Neural cell (in vitro differentiated cells): ENCODE data around the gene CHN1. TPM values are rescaled to one million over a fixed set of nuclear protein-coding genes. Genes with fewer than 3 reads are reported as not detected.

Experiments
- H2AFZ ChIP-seq: fragments of 200-600, 300-800 bp; sonication (generic), shearing (Covaris generic); 2 replicates; pipeline ENCODE4 v1.6.0; 2014; ENCODE audit warnings: low read depth, mild to moderate bottlenecking, antibody characterized with exemption, low read length, moderate library complexity
- H3F3A ChIP-seq: fragments of 200-600 bp; shearing (Covaris generic); 2 replicates; pipeline ENCODE4 v1.6.1; 2016; ENCODE audit warnings: mild to moderate bottlenecking, moderate library complexity, mixed read lengths, antibody characterized with exemption, low read length; ENCODE audit not compliant: insufficient read depth, poor library complexity, severe bottlenecking
- H3K27ac ChIP-seq: fragments of 200-600, 300-800 bp; sonication (generic), shearing (Covaris generic); 2 replicates; pipeline ENCODE4 v1.5.1; 2014; ENCODE audit warnings: mild to moderate bottlenecking, low read length, moderate library complexity
- H3K27me3 ChIP-seq: fragments of 300-800, 200-600 bp; sonication (generic), shearing (Covaris generic); 2 replicates; pipeline ENCODE4 v1.6.0; 2014; ENCODE audit warnings: mild to moderate bottlenecking, low read depth, low read length, moderate library complexity; ENCODE audit not compliant: insufficient read depth
- H3K36me3 ChIP-seq: fragments of 300-800, 200-600 bp; sonication (generic), shearing (Covaris generic); 2 replicates; pipeline ENCODE4 v1.5.1; 2014; ENCODE audit warnings: mild to moderate bottlenecking, antibody characterized with exemption, low read length, moderate library complexity; ENCODE audit not compliant: insufficient read depth
- H3K4me2 ChIP-seq: fragments of 300-800, 200-600 bp; sonication (generic), shearing (Covaris generic); 2 replicates; pipeline ENCODE4 v1.6.0; 2014; ENCODE audit warnings: mild to moderate bottlenecking, low read length
- H3K4me3 ChIP-seq: fragments of 300-800, 200-600 bp; sonication (generic), shearing (Covaris generic); 2 replicates; pipeline ENCODE4 v1.5.1; 2014; ENCODE audit warnings: mild to moderate bottlenecking, low read length, moderate library complexity
- H3K79me2 ChIP-seq: fragments of 200-600 bp; shearing (Covaris generic); replicated peaks from 2 replicates; pipeline ENCODE4 v1.6.0; 2014; ENCODE audit warnings: mild to moderate bottlenecking, low read length, moderate library complexity; ENCODE audit not compliant: insufficient read depth
- H3K9ac ChIP-seq: fragments of 300-800, 200-600 bp; sonication (generic), shearing (Covaris generic); 2 replicates; pipeline ENCODE4 v1.6.1; 2016; ENCODE audit warnings: mild to moderate bottlenecking, low read length, mixed read lengths
- H3K9me2 ChIP-seq: fragments of 200-600 bp; shearing (Covaris generic); 2 replicates; pipeline ENCODE4 v1.6.1; 2016; ENCODE audit warnings: mild to moderate bottlenecking, low read length, mixed read lengths; ENCODE audit not compliant: insufficient read depth
- H3K9me3 ChIP-seq: fragments of 200-600, 300-800 bp; sonication (generic), shearing (Covaris generic); 2 replicates; pipeline ENCODE4 v1.6.1; 2016; ENCODE audit warnings: mild to moderate bottlenecking, mixed run types, low read length, moderate library complexity, mixed read lengths
- H4K20me1 ChIP-seq: fragments of 200-600 bp; shearing (Covaris generic); 2 replicates; pipeline ENCODE4 v1.6.1; 2016; ENCODE audit warnings: mild to moderate bottlenecking, mixed run types; ENCODE audit not compliant: insufficient read depth
- EP300 ChIP-seq: fragments of 450-650 bp; conservative IDR thresholded peaks from 2 replicates; pipeline ENCODE4 v1.6.1; 2014; ENCODE audit warnings: antibody characterized with exemption, mild to moderate bottlenecking, moderate library complexity; ENCODE audit not compliant: poor library complexity, severe bottlenecking
- EZH2 ChIP-seq: fragments of 200-600, 300-800 bp; shearing (Covaris generic), sonication (generic); IDR thresholded peaks from 2 replicates; pipeline ENCODE4 v1.6.1; 2014; ENCODE audit warnings: antibody characterized with exemption, low read length, borderline replicate concordance, mild to moderate bottlenecking; ENCODE audit not compliant: insufficient read depth, poor library complexity, severe bottlenecking
- MXI1 ChIP-seq: fragments of 450-650 bp; conservative IDR thresholded peaks from 2 replicates; pipeline ENCODE4 v1.6.1; 2014; ENCODE audit warnings: antibody characterized with exemption, mild to moderate bottlenecking; ENCODE audit not compliant: poor library complexity, severe bottlenecking
- POLR2AphosphoS5 ChIP-seq: IDR thresholded peaks from 2 replicates; pipeline ENCODE4 v1.6.1; 2012
- RAD21 ChIP-seq: fragments of 450-650 bp; conservative IDR thresholded peaks from 2 replicates; pipeline ENCODE4 v1.6.1; 2014; ENCODE audit warnings: antibody characterized with exemption, mild to moderate bottlenecking, moderate library complexity
- SMC3 ChIP-seq: fragments of 450-650 bp; conservative IDR thresholded peaks from 2 replicates; pipeline ENCODE4 v1.6.1; 2014; ENCODE audit warnings: antibody characterized with exemption, mild to moderate bottlenecking, moderate library complexity; ENCODE audit not compliant: poor library complexity
- polyA plus RNA-seq: library from polyadenylated mRNA; depleted of rRNA; stranded (reverse); fragments of >200 nt; gene quantifications from 2 replicates; pipeline ENCODE4 v1.2.3, GENCODE V29; 2014
- TF ChIP-seq, protein P1 (sequence below): fragments of 450-650 bp; IDR thresholded peaks from 2 replicates; pipeline ENCODE4 v1.5.1; 2014; ENCODE audit warnings: antibody characterized with exemption, mild to moderate bottlenecking, moderate library complexity; ENCODE audit not compliant: poor library complexity, severe bottlenecking
- TF ChIP-seq, protein P2 (sequence below): IDR thresholded peaks from 2 replicates; pipeline ENCODE4 v1.6.1; 2012; ENCODE audit warnings: borderline replicate concordance

Gene CHN1
- polyA plus RNA-seq, 1 donor from 2014 or later = 133 TPM

DNA sequence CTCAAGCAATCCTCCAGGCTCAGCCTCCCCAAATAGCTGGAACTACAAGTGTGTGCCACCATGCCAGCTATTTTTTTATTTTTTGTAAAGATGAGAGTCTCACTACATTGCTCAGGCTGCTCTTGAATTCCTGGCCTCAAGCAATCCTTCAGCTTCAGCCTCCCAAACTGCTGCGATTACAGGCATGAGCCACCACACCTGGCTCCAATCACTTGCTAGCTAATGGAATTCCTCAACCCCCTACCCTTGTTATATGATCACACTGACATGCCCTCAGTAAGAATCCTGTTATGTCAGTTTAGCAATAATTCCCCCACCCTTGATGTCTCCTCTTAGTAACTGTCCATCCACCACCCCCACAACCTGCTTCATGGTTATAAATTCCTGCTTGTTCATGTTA, 12.3 kb downstream of the CHN1 start:
- H3K4me3 ChIP-seq = no peak overlapping the region
- peaks cover 91% of the 10 kb centered on the region for H3K79me2 ChIP-seq
- H3F3A ChIP-seq = no peaks in the 10 kb centered on the region
- TF ChIP-seq, protein P1, sequence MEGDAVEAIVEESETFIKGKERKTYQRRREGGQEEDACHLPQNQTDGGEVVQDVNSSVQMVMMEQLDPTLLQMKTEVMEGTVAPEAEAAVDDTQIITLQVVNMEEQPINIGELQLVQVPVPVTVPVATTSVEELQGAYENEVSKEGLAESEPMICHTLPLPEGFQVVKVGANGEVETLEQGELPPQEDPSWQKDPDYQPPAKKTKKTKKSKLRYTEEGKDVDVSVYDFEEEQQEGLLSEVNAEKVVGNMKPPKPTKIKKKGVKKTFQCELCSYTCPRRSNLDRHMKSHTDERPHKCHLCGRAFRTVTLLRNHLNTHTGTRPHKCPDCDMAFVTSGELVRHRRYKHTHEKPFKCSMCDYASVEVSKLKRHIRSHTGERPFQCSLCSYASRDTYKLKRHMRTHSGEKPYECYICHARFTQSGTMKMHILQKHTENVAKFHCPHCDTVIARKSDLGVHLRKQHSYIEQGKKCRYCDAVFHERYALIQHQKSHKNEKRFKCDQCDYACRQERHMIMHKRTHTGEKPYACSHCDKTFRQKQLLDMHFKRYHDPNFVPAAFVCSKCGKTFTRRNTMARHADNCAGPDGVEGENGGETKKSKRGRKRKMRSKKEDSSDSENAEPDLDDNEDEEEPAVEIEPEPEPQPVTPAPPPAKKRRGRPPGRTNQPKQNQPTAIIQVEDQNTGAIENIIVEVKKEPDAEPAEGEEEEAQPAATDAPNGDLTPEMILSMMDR = no peak
- TF ChIP-seq MXI1 (no peak), EP300 (no peak), EZH2 (no peak)
- TF ChIP-seq, protein P2, sequence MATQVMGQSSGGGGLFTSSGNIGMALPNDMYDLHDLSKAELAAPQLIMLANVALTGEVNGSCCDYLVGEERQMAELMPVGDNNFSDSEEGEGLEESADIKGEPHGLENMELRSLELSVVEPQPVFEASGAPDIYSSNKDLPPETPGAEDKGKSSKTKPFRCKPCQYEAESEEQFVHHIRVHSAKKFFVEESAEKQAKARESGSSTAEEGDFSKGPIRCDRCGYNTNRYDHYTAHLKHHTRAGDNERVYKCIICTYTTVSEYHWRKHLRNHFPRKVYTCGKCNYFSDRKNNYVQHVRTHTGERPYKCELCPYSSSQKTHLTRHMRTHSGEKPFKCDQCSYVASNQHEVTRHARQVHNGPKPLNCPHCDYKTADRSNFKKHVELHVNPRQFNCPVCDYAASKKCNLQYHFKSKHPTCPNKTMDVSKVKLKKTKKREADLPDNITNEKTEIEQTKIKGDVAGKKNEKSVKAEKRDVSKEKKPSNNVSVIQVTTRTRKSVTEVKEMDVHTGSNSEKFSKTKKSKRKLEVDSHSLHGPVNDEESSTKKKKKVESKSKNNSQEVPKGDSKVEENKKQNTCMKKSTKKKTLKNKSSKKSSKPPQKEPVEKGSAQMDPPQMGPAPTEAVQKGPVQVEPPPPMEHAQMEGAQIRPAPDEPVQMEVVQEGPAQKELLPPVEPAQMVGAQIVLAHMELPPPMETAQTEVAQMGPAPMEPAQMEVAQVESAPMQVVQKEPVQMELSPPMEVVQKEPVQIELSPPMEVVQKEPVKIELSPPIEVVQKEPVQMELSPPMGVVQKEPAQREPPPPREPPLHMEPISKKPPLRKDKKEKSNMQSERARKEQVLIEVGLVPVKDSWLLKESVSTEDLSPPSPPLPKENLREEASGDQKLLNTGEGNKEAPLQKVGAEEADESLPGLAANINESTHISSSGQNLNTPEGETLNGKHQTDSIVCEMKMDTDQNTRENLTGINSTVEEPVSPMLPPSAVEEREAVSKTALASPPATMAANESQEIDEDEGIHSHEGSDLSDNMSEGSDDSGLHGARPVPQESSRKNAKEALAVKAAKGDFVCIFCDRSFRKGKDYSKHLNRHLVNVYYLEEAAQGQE = no peak
- H3K27ac ChIP-seq = no peak overlapping the region
- H3K9me2 ChIP-seq = no peaks in the 10 kb centered on the region
- H3K4me2 ChIP-seq = no peak overlapping the region
- no peak overlapping the region for H3K9ac ChIP-seq
- no peaks in the 10 kb centered on the region for H3K27me3 ChIP-seq
- H3K36me3 ChIP-seq = no peaks in the 10 kb centered on the region
- no peaks in the 10 kb centered on the region for H3K9me3 ChIP-seq
- no peak overlapping the region for H2AFZ ChIP-seq
- peaks cover 3% of the 10 kb centered on the region for H4K20me1 ChIP-seq

DNA sequence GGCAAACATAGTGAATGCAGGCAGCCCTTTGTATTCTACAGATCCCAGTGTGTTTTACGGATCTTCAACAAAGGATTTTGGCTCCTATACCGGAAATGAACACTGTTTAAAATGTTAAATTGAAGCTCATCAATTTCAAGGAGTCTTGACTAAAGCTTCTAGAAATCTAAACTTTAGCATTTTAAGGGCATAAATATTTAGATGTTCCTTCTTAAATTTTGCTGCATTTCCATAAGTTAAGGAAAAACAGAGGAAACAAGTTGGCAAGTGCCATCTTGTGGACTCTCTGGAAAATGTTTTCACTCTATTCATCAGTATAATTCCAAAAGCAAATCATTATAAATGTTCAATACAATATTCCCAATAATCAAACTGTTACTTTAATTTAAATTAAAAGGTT, 19.6 kb downstream of the CHN1 start:
- TF ChIP-seq, protein P1 = peak; percentile 87
- TF ChIP-seq SMC3 (peak; percentile 92), POLR2AphosphoS5 (no peak), RAD21 (peak; percentile 86), EZH2 (no peak)
- H4K20me1 ChIP-seq = no peaks in the 10 kb centered on the region
- no peaks in the 10 kb centered on the region for H3K9me2 ChIP-seq
- H3K4me2 ChIP-seq = peak overlapping the region; percentile 12
- H2AFZ ChIP-seq = no peak overlapping the region
- H3K79me2 ChIP-seq = peaks cover 74% of the 10 kb centered on the region
- H3K27me3 ChIP-seq = no peaks in the 10 kb centered on the region
- H3K4me3 ChIP-seq = no peak overlapping the region
- H3K36me3 ChIP-seq = no peaks in the 10 kb centered on the region
- no peaks in the 10 kb centered on the region for H3F3A ChIP-seq
- no peaks in the 10 kb centered on the region for H3K9me3 ChIP-seq
- no peak overlapping the region for H3K27ac ChIP-seq
- H3K9ac ChIP-seq = no peak overlapping the region
